ENCODE measurements around the gene C11orf16. TPM values are rescaled to one million over a fixed set of nuclear protein-coding genes. Genes with fewer than 3 reads are reported as not detected.
"Not testable (repeated sequence)": the region's sequence is repeated elsewhere in the genome, so short reads cannot be mapped to it uniquely, and the experiment has no call there.

The C11orf16 gene
- total RNA-seq, 1 donor from 2014 or later: not detected

DNA sequence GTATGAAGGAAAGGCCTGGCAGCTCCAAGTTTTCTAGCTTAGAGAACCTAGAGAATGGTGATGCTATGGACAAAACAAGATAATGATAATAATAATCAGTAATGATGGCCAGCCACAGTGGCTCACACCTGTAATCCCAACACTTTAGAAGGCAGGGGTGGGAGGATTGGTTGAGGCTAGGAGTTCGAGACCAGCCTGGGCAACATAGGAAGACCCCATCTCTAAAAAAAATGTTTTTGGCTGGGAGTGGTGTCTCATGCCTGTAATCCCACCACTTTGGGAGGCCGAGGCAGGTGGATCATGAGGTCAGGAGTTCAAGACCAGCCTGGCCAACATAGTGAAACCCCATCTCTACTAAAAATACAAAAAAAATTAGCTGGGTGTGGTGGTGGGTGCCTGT, 3.0 kb upstream of the C11orf16 start:
- DNase-seq (ENCODE audit: low read depth): not testable (repeated sequence)

GRCh38 chr11:8934742-8935488, 2.2 kb upstream of the C11orf16 start:
- peak; percentile 18 for DNase-seq (ENCODE audit: low read depth)

DNA sequence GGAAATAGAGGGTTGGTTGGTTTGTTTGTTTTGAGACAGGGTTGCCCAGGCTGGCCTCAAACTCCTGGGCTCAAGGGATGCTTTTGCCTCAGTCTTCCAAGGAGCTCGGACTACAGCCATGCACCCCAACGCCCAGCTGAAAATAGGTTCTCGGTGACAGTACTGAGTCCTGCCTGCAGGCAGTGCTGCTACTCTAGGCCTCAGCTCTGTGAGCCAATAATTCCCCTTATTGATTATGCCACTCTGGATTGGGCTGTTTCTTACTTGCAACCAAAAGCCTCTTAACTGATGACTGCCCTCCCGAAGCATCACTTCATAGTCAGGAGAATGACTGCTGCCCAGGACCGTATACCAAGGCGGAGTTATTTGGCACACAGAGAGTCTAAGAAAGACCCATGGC, 1.2 kb upstream of the C11orf16 start:
- no peak for DNase-seq (ENCODE audit: low read depth)

DNA sequence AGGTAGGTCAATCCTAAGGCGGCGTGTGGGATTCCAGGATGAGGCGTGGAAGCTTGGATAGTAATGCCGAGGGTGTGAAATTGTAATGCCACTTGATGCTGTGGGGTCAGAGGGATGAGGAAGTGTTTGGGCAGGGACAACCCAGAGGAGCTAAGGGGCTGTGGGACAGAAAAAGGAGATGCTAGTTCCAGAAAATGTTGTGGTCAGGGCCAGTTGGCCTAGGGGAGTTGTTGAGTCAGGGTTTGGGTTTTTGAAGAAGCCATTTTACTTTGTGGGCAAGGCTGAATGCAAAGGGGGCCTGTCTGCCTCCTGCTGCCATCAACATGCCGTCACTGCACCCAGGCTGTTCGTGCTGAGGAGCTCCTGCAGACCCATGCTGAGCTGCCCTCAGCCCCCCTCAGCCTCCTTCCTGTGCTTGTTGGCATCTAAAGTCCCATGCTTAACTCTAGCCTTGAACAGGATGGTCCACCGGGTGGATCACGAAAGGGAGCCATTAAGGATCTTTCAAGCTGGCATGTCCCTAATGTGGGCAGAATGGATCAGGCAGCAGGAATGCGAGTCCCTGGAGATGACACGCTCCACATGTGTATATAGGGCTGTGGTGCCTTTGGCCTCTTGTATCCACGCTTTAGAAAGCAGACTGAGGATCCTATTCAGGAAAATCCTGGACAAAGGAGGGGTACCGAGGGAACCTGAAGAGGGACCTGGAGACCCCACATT, 2.1 kb downstream of the C11orf16 start:
- DNase-seq (ENCODE audit: low read depth): no peak

- DNase-seq (ENCODE audit: low read depth): no peak
Observed at GRCh38 chr11:8928981-8929615, 3.6 kb downstream of the C11orf16 start.

GRCh38 chr11:8928205-8928604, 4.5 kb downstream of the C11orf16 start:
- DNase-seq (ENCODE audit: low read depth): no peak

DNA sequence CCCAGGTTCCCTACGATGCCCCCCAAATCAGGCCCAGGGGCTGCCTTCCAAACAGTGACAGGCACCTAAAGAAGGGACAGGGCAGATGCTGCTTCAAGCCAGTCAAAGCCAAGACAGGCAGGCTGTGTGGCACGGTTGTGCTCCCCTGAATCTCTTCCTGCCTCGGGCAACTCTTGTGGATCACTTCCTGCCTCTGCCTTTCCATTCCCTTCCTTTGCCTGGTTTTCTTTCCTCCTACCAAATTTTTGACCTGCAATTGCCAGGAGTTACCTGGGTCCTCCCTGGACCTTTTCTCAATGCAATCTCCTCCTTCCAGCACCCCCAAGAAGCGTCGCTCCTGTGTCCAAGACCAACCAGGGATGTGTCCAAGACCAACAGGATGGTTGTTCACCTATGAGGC, 5.5 kb downstream of the C11orf16 start:
- DNase-seq (ENCODE audit: low read depth): no peak

DNA sequence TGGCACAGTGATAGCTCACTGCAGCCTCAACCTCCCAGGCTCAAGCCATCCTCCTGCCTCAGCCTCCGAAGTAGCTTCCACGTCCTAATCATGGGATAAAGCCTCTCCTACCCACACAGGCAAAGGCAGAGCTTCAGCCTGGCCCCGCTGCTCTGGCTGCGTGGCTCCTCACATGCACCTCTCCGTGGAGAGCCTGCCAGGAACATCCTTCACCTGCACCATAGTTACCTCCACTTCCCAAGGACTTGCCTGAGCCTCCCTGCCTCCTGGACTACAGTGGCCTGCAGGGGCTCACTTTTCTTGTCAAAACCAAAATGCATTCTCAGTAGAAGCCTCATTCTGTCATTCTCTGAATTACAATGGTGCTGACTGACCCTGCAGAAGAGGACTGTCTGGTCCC, 6.5 kb downstream of the C11orf16 start:
- DNase-seq (ENCODE audit: low read depth): no peak

- DNase-seq (ENCODE audit: low read depth): no peak
Observed at GRCh38 chr11:8925711-8926110, 7.0 kb downstream of the C11orf16 start.

DNA sequence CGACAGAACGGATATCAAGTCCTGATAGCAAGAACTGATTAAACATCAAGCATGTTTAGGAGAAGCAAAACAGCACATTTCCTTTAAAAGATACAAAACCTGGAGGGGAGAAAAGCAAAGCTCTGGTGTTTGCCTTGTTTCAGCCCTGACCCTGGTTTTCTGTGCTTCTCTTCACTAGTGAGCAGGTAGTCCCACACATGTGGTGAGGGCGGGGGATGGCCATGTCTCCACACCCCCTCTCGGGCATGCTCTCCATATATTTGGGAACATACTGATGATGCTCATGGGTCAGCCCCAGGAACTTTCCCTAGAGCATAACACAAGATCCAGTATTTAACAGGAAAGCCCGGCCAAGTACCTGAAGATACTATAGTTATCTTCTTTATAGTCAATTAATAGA, 10.1 kb downstream of the C11orf16 start:
- no peak for DNase-seq (ENCODE audit: low read depth)

GRCh38 chr11:8917157-8917825, 15.5 kb downstream of the C11orf16 start:
- peak; percentile 89 for DNase-seq (ENCODE audit: low read depth)

DNA sequence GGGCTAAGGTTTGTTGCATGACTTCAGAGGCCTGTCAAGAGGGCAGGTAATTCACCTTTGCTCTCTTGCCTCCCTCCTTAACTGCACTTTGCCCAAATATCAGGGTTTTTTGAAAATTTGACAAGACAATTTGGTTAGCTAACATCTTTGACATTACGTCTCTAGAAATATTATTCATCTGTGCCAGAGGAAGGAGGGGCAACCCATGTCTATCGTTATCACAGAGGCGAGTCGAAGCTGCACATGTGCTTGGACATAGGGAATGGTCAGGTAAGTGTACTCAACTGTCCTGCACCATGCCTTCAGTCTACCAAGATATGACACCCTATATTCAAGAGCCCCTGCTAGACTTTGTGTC, 18.1 kb downstream of the C11orf16 start:
- no peak for DNase-seq (ENCODE audit: low read depth)

DNA sequence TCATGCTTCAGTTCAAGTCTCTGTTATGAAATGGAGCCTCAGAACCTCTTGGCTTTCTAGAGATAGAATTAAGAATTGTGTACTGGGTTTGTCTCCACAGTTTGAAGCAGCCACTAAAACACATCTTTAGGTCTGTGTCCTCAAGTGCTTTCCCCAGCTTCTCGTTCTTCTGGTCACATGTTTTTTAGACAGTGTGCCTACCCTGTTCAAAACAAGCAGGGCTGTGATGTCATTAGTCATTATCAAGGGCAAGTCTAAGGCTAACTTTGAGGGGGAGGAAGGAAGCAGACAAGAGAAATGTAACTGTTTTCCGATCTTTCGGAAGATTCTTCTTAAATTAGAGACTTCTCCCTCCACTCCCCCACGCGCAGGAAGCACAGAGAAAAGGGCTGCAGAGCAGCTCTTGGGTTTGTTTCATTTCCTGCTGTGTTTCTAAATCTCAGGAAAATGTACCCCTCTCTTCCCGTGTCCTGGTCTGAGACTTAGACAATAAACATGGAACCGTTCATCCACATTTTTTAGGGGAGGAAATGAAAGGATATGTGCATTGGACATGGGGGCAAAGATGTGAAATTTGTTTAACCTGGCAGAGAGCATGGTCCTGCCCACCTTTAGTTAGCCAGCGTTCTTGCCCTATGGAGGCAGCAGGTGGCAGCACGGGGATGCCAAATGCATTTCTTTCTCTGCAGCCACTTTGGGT, 18.6 kb downstream of the C11orf16 start:
- peak; percentile 53 for DNase-seq (ENCODE audit: low read depth)

- DNase-seq (ENCODE audit: low read depth): peak; percentile 77
Observed at GRCh38 chr11:8911029-8911823, 21.5 kb downstream of the C11orf16 start, which contains the start of gene AKIP1. Gene AKIP1, plus strand, starts transcription at chr11:8911189. Its CDS starts 261 bp downstream, at chr11:8911450.

- no peak for DNase-seq (ENCODE audit: low read depth)
Observed at GRCh38 chr11:8910649-8911026, 22.1 kb downstream of the C11orf16 start.

DNA sequence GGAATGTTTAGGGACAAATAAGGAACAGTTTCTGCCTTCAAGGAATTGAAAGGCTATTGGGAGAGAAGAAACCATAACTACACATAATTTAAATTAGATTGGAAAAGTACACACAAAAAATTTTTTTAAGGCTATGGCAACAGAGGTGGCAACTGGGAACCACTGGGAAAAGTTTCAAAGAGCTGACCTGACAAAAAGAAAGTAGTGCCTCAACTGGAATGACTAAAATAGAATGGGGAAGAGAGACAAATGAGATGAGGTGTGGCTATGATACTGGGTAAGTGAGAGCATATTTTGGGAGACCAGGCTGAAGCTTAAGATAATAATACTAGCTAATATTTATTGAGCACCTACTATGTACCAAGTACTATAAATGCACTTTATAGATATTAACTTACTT, 24.6 kb downstream of the C11orf16 start:
- no peak for DNase-seq (ENCODE audit: low read depth)

GRCh38 chr11:8907116-8907515, 25.6 kb downstream of the C11orf16 start:
- DNase-seq (ENCODE audit: low read depth): no peak

- no peak for DNase-seq (ENCODE audit: low read depth)
Observed at GRCh38 chr11:8905528-8906165, 27.1 kb downstream of the C11orf16 start.

DNA sequence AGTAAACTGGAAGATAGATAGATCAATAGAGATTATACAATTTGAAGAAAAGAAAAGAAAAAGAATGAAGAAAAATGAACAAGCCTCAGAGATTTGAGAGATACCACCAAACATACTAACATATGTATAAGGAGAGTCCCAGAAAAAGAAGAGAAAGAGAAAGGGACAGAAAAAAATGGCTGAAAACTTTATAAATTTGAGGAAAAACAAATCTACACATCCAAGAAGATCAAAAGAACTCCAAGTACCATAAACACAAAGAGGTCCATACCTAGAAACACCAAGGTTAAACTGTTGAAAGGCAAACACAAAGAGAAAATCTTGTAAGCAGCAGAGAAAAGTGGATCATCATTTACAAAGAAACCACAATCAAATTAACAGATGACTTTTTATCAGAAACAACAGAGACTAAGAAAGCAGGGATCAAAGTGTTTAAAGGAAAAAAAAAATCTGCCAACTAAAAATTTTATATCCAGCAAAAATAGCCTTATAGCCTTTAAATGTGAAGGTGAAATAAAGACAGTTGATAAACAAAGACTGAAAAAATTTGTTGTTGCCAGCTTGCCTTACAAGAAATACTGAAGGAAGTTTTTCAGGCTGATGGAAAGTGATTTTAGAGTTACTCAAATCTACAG, 33.5 kb downstream of the C11orf16 start:
- no peak for DNase-seq (ENCODE audit: low read depth)

GRCh38 chr11:8891185-8891584, 41.6 kb downstream of the C11orf16 start:
- not testable (repeated sequence) for DNase-seq (ENCODE audit: low read depth)
